Measurements from ENCODE around the gene NR6A1. TPM values are rescaled to one million over a fixed set of nuclear protein-coding genes. Genes with fewer than 3 reads are reported as not detected.

Gene NR6A1
- total RNA-seq, 1 donor from 2014 or later, result 63.8 TPM

GRCh38 chr9:124752967-124753366 lies 18.1 kb downstream of the NR6A1 start:
- H3K27ac Mint-ChIP-seq (ENCODE audit: unreplicated experiment), result no peak overlapping the region
- DNase-seq (ENCODE audit: low spot score), result no peak

GRCh38 chr9:124749781-124750180 lies 21.3 kb downstream of the NR6A1 start:
- H3K9me3 Mint-ChIP-seq (ENCODE audit: unreplicated experiment), result no peaks in the 10 kb centered on the region
- H3K27me3 Mint-ChIP-seq (ENCODE audit: unreplicated experiment), result peaks cover 3% of the 10 kb centered on the region
- peaks cover 16% of the 10 kb centered on the region for H3K4me1 Mint-ChIP-seq (ENCODE audit: unreplicated experiment)
- no peak for DNase-seq (ENCODE audit: low spot score)
- TF ChIP-seq CTCF (IDR thresholded peaks at IDR 0.05; ENCODE audit: unreplicated experiment), result no peak
- no peaks in the 10 kb centered on the region for H3K36me3 Mint-ChIP-seq (ENCODE audit: low read depth, unreplicated experiment)
- no peak overlapping the region for H3K4me3 Mint-ChIP-seq (ENCODE audit: unreplicated experiment)
- no peak overlapping the region for H3K27ac Mint-ChIP-seq (ENCODE audit: unreplicated experiment)

More at GRCh38 chr9:124752967-124753366, 18.1 kb downstream of the NR6A1 start:
- Mint-ChIP-seq H3K9me3 (ENCODE audit: unreplicated experiment) (no peaks in the 10 kb centered on the region), H3K4me3 (ENCODE audit: unreplicated experiment) (no peak overlapping the region), H3K36me3 (ENCODE audit: low read depth, unreplicated experiment) (no peaks in the 10 kb centered on the region), H3K27me3 (ENCODE audit: unreplicated experiment) (peaks cover 3% of the 10 kb centered on the region), H3K4me1 (ENCODE audit: unreplicated experiment) (peaks cover 35% of the 10 kb centered on the region)
- TF ChIP-seq CTCF (IDR thresholded peaks at IDR 0.05; ENCODE audit: unreplicated experiment), result no peak

- TF ChIP-seq CTCF (IDR thresholded peaks at IDR 0.05; ENCODE audit: unreplicated experiment), result no peak
- H3K27me3 Mint-ChIP-seq (ENCODE audit: unreplicated experiment), result peaks cover 2% of the 10 kb centered on the region
- no peak for DNase-seq (ENCODE audit: low spot score)
- no peaks in the 10 kb centered on the region for H3K36me3 Mint-ChIP-seq (ENCODE audit: low read depth, unreplicated experiment)
- no peak overlapping the region for H3K27ac Mint-ChIP-seq (ENCODE audit: unreplicated experiment)
- H3K4me3 Mint-ChIP-seq (ENCODE audit: unreplicated experiment), result no peak overlapping the region
- peaks cover 11% of the 10 kb centered on the region for H3K4me1 Mint-ChIP-seq (ENCODE audit: unreplicated experiment)
- no peaks in the 10 kb centered on the region for H3K9me3 Mint-ChIP-seq (ENCODE audit: unreplicated experiment)
These were observed 21.8 kb downstream of the NR6A1 start for GRCh38 chr9:124749284-124749683.

- H3K9me3 Mint-ChIP-seq (ENCODE audit: unreplicated experiment), result no peaks in the 10 kb centered on the region
- peaks cover 3% of the 10 kb centered on the region for H3K4me1 Mint-ChIP-seq (ENCODE audit: unreplicated experiment)
- H3K27ac Mint-ChIP-seq (ENCODE audit: unreplicated experiment), result no peak overlapping the region
These were observed 24.0 kb downstream of the NR6A1 start for GRCh38 chr9:124747065-124747464.

More at GRCh38 chr9:124747065-124747464, 24.0 kb downstream of the NR6A1 start:
- H3K27me3 Mint-ChIP-seq (ENCODE audit: unreplicated experiment), result no peaks in the 10 kb centered on the region
- DNase-seq (ENCODE audit: low spot score), result no peak
- no peak for TF ChIP-seq CTCF (IDR thresholded peaks at IDR 0.05; ENCODE audit: unreplicated experiment)
- H3K36me3 Mint-ChIP-seq (ENCODE audit: low read depth, unreplicated experiment), result no peaks in the 10 kb centered on the region
- H3K4me3 Mint-ChIP-seq (ENCODE audit: unreplicated experiment), result no peak overlapping the region

All from endothelial cell (in vitro differentiated cells).